ENCODE data around the gene SNAP25.

- no peak for TF ChIP-seq POLR2A (IDR thresholded peaks at IDR 0.05)
- no peak for TF ChIP-seq CTCF (IDR thresholded peaks at IDR 0.05)
Measured at GRCh38 chr20:10336959-10337729, 118.5 kb downstream of the SNAP25 start.
